Measurements from ENCODE around the gene PTPRK.

The PTPRK gene

GRCh38 chr6:128339635-128340450, 180.6 kb downstream of the PTPRK start:
- H3K27ac ChIP-seq, result peak overlapping the region in 1 of 2 donors; percentile 5
- H3K4me3 ChIP-seq, result no peak overlapping the region
- no peak for DNase-seq (ENCODE audit: low spot score)
- no peak for TF ChIP-seq CTCF (IDR thresholded peaks at IDR 0.05)

GRCh38 chr6:128337619-128338018, 182.8 kb downstream of the PTPRK start:
- no peak overlapping the region for H3K4me3 ChIP-seq
- no peak overlapping the region for H3K27ac ChIP-seq
- DNase-seq (ENCODE audit: low spot score), result no peak
- no peak for TF ChIP-seq CTCF (IDR thresholded peaks at IDR 0.05)

GRCh38 chr6:128336436-128337095, 183.8 kb downstream of the PTPRK start:
- no peak for DNase-seq (ENCODE audit: low spot score)
- no peak for TF ChIP-seq CTCF (IDR thresholded peaks at IDR 0.05)
- Histone ChIP-seq H3K27ac (no peak overlapping the region), H3K4me3 (no peak overlapping the region)

GRCh38 chr6:128335963-128336362, 184.4 kb downstream of the PTPRK start:
- no peak for DNase-seq (ENCODE audit: low spot score)
- Histone ChIP-seq H3K4me3 (no peak overlapping the region), H3K27ac (no peak overlapping the region)
- TF ChIP-seq CTCF (IDR thresholded peaks at IDR 0.05), result no peak

GRCh38 chr6:128333581-128334223, 186.7 kb downstream of the PTPRK start:
- H3K4me3 ChIP-seq, result no peak overlapping the region
- DNase-seq (ENCODE audit: low spot score), result no peak
- no peak overlapping the region for H3K27ac ChIP-seq
- no peak for TF ChIP-seq CTCF (IDR thresholded peaks at IDR 0.05)

GRCh38 chr6:128327890-128328289, 192.5 kb downstream of the PTPRK start:
- DNase-seq (ENCODE audit: low spot score), result no peak
- H3K27ac ChIP-seq, result no peak overlapping the region
- no peak for TF ChIP-seq CTCF (IDR thresholded peaks at IDR 0.05)

More at GRCh38 chr6:128327890-128328289, 192.5 kb downstream of the PTPRK start:
- no peak overlapping the region for H3K4me3 ChIP-seq

Data from coronary artery (tissue), 2 donors.